K562 (cell line): ENCODE data around the gene CD40.

Source experiments
- ATF1 ChIP-seq, 2 experiments: fragments of 450-650 bp in 1 of 2; IDR thresholded peaks; 2 replicates each; pipeline ENCODE4 v1.6.1; 2016; ENCODE audit warnings: missing compliant biosample characterization in 1 of 2, missing genetic modification characterization in 1 of 2
- CTCF ChIP-seq, 3 experiments: IDR thresholded peaks in 2 of 3; conservative IDR thresholded peaks in 1 of 3; 2 replicates each; pipeline ENCODE4 v1.5.1; 2011 to 2012; ENCODE audit warnings: low read length in 3 of 3, mild to moderate bottlenecking in 3 of 3, control low read depth in 2 of 3, improper control_type of control experiment in 1 of 3, inconsistent platforms in 1 of 3, low read depth in 1 of 3, mixed read lengths in 1 of 3, moderate library complexity in 1 of 3; ENCODE audit not compliant: insufficient read depth in 2 of 3
- GABPA ChIP-seq: fragments of 200-800 bp; sonication (Bioruptor generic); conservative IDR thresholded peaks from 2 replicates; pipeline ENCODE4 v1.6.1; 2016; ENCODE audit warnings: low read depth, missing genetic modification characterization, missing compliant biosample characterization
- GATAD2A ChIP-seq: fragments of 450-650 bp; IDR thresholded peaks from 2 replicates; pipeline ENCODE4 v1.6.1; 2017
- JUN ChIP-seq, 2 experiments: sonication (generic) in 1 of 2; formaldehyde crosslinking in 1 of 2; IDR thresholded peaks; 2 replicates each; pipeline versions ENCODE4 v1.6.1 to v1.8.0; 2012 to 2022; ENCODE audit warnings: borderline replicate concordance in 2 of 2, mild to moderate bottlenecking in 2 of 2, improper control_type of control experiment in 1 of 2, low read depth in 1 of 2, low read length in 1 of 2, missing genetic modification reagents in 1 of 2
- MTA2 ChIP-seq: fragments of 450-650 bp; IDR thresholded peaks from 2 replicates; pipeline ENCODE4 v1.6.1; 2016; ENCODE audit warnings: low read depth
- PBX2 ChIP-seq, 2 experiments: IDR thresholded peaks in 1 of 2; conservative IDR thresholded peaks in 1 of 2; 2 replicates each; pipeline ENCODE4 v1.6.1; 2016; ENCODE audit warnings: low read depth in 2 of 2, mild to moderate bottlenecking in 1 of 2, missing compliant biosample characterization in 1 of 2, missing genetic modification characterization in 1 of 2, moderate library complexity in 1 of 2
- POLR2AphosphoS5 ChIP-seq: IDR thresholded peaks from 2 replicates; pipeline ENCODE4 v1.6.1; 2011; ENCODE audit warnings: mild to moderate bottlenecking, low read depth, low read length, moderate library complexity; ENCODE audit not compliant: control insufficient read depth, insufficient read depth
- RAD21 ChIP-seq, 2 experiments: fragments of 250-450 bp in 1 of 2; fragments of 450-650 bp in 1 of 2; sonication (Bioruptor Pico) in 1 of 2; formaldehyde crosslinking in 1 of 2; IDR thresholded peaks in 1 of 2; conservative IDR thresholded peaks in 1 of 2; 2 replicates each; pipeline versions ENCODE4 v1.4.0 to v1.8.0; 2020 to 2022; ENCODE audit warnings: mild to moderate bottlenecking in 2 of 2, moderate library complexity in 1 of 2
- SP2 ChIP-seq: IDR thresholded peaks from 2 replicates; pipeline ENCODE4 v1.6.1; 2011; ENCODE audit warnings: mild to moderate bottlenecking, low read depth, low read length, moderate library complexity; ENCODE audit not compliant: poor library complexity, severe bottlenecking; ENCODE audit errors: extremely low read depth
- YBX1 ChIP-seq: fragments of 450-650 bp; IDR thresholded peaks from 2 replicates; pipeline ENCODE4 v1.7.1; 2016; ENCODE audit warnings: mild to moderate bottlenecking
- TF ChIP-seq, protein P1 (sequence below): fragments of 450-650 bp; IDR thresholded peaks from 2 replicates; pipeline ENCODE4 v1.6.1; 2017; ENCODE audit warnings: antibody characterized with exemption, mild to moderate bottlenecking
- TF ChIP-seq, protein P2 (sequence below): fragments of 450-650 bp; IDR thresholded peaks from 2 replicates; pipeline ENCODE4 v1.6.1; 2016; ENCODE audit warnings: missing biosample characterization, missing genetic modification characterization
- TF ChIP-seq, protein P3 (sequence below): sonication (generic); formaldehyde crosslinking; IDR thresholded peaks from 2 replicates; pipeline ENCODE4 v1.8.1; 2023; ENCODE audit warnings: mild to moderate bottlenecking, missing genetic modification reagents

DNA sequence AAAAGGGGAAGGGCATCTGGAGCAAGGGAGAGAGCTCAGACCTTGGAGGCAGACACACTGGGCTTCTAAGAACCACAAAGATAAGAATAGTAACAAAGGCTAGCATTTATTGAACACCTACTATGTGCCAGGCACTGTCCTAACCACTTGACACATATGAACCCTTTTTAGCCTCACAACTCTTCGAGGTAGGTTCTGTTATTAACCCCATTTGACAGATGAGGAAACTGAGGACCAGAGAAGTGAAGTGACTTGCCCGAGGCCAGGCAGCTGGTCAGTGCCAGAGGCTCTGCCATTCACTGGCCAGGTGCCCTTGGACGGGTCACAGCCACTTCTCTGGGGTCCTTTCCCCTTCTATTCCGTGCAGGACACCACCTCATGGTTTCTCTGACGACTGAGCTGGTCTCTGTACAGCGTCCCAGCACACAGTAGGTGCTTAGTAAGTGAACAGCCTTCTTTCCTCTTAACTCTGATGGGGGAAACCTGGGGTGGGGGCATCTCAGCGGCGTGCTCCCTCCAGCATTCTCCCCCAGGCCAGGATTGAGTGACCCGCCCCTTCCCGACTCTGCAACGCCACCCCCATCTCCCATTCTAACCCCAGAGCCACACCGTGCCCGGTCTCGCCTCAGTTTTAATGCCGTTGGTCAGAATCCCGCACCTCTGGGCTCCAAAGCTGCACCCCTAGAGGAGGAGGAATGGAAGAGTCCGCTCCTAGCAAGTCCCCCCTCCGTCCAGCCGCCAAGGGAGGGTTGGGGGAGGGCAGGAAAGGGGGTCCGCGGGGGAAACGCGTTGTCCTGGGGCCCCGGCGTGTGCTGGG lies 55.7 kb downstream of the CD40 start:
- no peak for TF ChIP-seq CTCF (IDR thresholded peaks at IDR 0.05 in 2 of 3, conservative IDR thresholded peaks at IDR 0.05 in 1 of 3; ENCODE audit: insufficient read depth in 2 of 3, low read depth in 1 of 3, low read length in 3 of 3)
- TF ChIP-seq PBX2 (CRISPR knock-in tag; IDR thresholded peaks at IDR 0.05; ENCODE audit: low read depth), result no peak
- no peak for TF ChIP-seq PBX2 (tag; conservative IDR thresholded peaks at IDR 0.05; ENCODE audit: low read depth)
- no peak for TF ChIP-seq MTA2
- TF ChIP-seq RAD21 (CRISPR knock-in tag; conservative IDR thresholded peaks at IDR 0.05 in 1 of 2, IDR thresholded peaks at IDR 0.05 in 1 of 2), result no peak
- TF ChIP-seq JUN (IDR thresholded peaks at IDR 0.05; ENCODE audit: borderline replicate concordance, low read depth, low read length), result no peak
- no peak for TF ChIP-seq JUN (CRISPR knock-in tag; IDR thresholded peaks at IDR 0.05; ENCODE audit: borderline replicate concordance)
- TF ChIP-seq YBX1, result no peak
- no peak for TF ChIP-seq SP2
- TF ChIP-seq, protein P1, sequence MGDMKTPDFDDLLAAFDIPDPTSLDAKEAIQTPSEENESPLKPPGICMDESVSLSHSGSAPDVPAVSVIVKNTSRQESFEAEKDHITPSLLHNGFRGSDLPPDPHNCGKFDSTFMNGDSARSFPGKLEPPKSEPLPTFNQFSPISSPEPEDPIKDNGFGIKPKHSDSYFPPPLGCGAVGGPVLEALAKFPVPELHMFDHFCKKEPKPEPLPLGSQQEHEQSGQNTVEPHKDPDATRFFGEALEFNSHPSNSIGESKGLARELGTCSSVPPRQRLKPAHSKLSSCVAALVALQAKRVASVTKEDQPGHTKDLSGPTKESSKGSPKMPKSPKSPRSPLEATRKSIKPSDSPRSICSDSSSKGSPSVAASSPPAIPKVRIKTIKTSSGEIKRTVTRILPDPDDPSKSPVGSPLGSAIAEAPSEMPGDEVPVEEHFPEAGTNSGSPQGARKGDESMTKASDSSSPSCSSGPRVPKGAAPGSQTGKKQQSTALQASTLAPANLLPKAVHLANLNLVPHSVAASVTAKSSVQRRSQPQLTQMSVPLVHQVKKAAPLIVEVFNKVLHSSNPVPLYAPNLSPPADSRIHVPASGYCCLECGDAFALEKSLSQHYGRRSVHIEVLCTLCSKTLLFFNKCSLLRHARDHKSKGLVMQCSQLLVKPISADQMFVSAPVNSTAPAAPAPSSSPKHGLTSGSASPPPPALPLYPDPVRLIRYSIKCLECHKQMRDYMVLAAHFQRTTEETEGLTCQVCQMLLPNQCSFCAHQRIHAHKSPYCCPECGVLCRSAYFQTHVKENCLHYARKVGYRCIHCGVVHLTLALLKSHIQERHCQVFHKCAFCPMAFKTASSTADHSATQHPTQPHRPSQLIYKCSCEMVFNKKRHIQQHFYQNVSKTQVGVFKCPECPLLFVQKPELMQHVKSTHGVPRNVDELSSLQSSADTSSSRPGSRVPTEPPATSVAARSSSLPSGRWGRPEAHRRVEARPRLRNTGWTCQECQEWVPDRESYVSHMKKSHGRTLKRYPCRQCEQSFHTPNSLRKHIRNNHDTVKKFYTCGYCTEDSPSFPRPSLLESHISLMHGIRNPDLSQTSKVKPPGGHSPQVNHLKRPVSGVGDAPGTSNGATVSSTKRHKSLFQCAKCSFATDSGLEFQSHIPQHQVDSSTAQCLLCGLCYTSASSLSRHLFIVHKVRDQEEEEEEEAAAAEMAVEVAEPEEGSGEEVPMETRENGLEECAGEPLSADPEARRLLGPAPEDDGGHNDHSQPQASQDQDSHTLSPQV, result no peak
- TF ChIP-seq GATAD2A, result no peak
- TF ChIP-seq POLR2AphosphoS5, result no peak
- TF ChIP-seq, protein P2, sequence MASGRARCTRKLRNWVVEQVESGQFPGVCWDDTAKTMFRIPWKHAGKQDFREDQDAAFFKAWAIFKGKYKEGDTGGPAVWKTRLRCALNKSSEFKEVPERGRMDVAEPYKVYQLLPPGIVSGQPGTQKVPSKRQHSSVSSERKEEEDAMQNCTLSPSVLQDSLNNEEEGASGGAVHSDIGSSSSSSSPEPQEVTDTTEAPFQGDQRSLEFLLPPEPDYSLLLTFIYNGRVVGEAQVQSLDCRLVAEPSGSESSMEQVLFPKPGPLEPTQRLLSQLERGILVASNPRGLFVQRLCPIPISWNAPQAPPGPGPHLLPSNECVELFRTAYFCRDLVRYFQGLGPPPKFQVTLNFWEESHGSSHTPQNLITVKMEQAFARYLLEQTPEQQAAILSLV (tag), result no peak
- TF ChIP-seq ATF1 (CRISPR knock-in tag; IDR thresholded peaks at IDR 0.05), result no peak
- no peak for TF ChIP-seq ATF1 (tag; IDR thresholded peaks at IDR 0.05)
- no peak for TF ChIP-seq GABPA (tag)
- TF ChIP-seq, protein P3, sequence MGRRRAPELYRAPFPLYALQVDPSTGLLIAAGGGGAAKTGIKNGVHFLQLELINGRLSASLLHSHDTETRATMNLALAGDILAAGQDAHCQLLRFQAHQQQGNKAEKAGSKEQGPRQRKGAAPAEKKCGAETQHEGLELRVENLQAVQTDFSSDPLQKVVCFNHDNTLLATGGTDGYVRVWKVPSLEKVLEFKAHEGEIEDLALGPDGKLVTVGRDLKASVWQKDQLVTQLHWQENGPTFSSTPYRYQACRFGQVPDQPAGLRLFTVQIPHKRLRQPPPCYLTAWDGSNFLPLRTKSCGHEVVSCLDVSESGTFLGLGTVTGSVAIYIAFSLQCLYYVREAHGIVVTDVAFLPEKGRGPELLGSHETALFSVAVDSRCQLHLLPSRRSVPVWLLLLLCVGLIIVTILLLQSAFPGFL (CRISPR knock-in tag), result no peak
